K562 (cell line): ENCODE data around the gene PSMC3IP. TPM values are rescaled to one million over a fixed set of nuclear protein-coding genes. Genes with fewer than 3 reads are reported as not detected.
A peak's percentile ranks its signal among the peaks of the same experiment; 100 is the strongest.

Experiments
- ATAC-seq: fragments of 200-7000 bp; cut with Tn5 transposase; 3 replicates; pipeline ENCODE4 v1.9.1; 2020; ENCODE audit warnings: moderate library complexity
- BruUV-seq: library from RNA; stranded (reverse); fragments of 400-500 nt; replicated peaks from 2 replicates; lab custom pipeline; 2021; lab: Mats Ljungman, UMichigan
- CTCF ChIA-PET: fragments of 300-600 bp; formaldehyde crosslinking; extraction: SDS; loops from one replicate; lab custom pipeline; 2021; ENCODE audit warnings: low intra/inter-chr PET ratio; lab: Yijun Ruan, JAX
- POLR2A ChIA-PET: fragments of 300-600, 350-650 bp; sonication (Branson Sonifier 250); formaldehyde crosslinking; extraction: SDS; loops from one replicate; lab custom pipeline; 2021; ENCODE audit warnings: antibody characterized with exemption, inconsistent platforms; lab: Yijun Ruan, JAX
- DNase-seq, 4 experiments: peaks; one replicate each; pipeline versions ENCODE4 v3.0.0 to v3.0.0-alpha.2; 2011 to 2018; ENCODE audit warnings: low spot score in 3 of 4, mixed read lengths in 3 of 4; ENCODE audit errors: extremely low read depth in 1 of 4
- FAIRE-seq: peaks from 2 replicates; lab custom pipeline; 2011; peaks lifted over from hg19 to GRCh38; lab: Jason Lieb, UNC
- H2AFZ ChIP-seq: 2 replicates; pipeline ENCODE4 v1.6.0; 2011; ENCODE audit warnings: low read depth, low read length, control low read depth, inconsistent platforms
- H3K27ac ChIP-seq: fragments of 200-600 bp; 3 replicates; pipeline ENCODE4 v1.8.0; 2011; ENCODE audit warnings: low read depth, mild to moderate bottlenecking, control low read depth, inconsistent platforms, low read length, moderate library complexity, mixed read lengths; ENCODE audit errors: extremely low read depth
- H3K27me3 ChIP-seq, 2 experiments: fragments of 300-600 bp in 1 of 2; 2 replicates in 1 of 2; 3 replicates in 1 of 2; pipeline versions ENCODE4 v1.6.0 to v1.8.0; 2011; ENCODE audit warnings: inconsistent platforms in 2 of 2, low read length in 2 of 2, mild to moderate bottlenecking in 1 of 2, mixed read lengths in 1 of 2, moderate library complexity in 1 of 2; ENCODE audit not compliant: control insufficient read depth in 2 of 2, insufficient read depth in 2 of 2
- H3K36me3 ChIP-seq: fragments of 300-600 bp; 3 replicates; pipeline ENCODE4 v1.8.0; 2011; ENCODE audit warnings: mild to moderate bottlenecking, low read length, inconsistent platforms; ENCODE audit not compliant: control insufficient read depth, insufficient read depth
- H3K4me1 ChIP-seq, 2 experiments: fragments of 200-600 bp in 1 of 2; replicated peaks in 1 of 2; 2 replicates in 1 of 2; 3 replicates in 1 of 2; pipeline versions ENCODE4 v1.5.1 to v1.8.0; 2011; ENCODE audit warnings: inconsistent platforms in 2 of 2, low read length in 2 of 2, mild to moderate bottlenecking in 1 of 2, mixed read lengths in 1 of 2, moderate library complexity in 1 of 2; ENCODE audit not compliant: control insufficient read depth in 2 of 2, insufficient read depth in 2 of 2
- H3K4me2 ChIP-seq: 2 replicates; pipeline ENCODE4 v1.6.1; 2011; ENCODE audit warnings: low read length, control low read depth, inconsistent platforms, mixed read lengths; ENCODE audit not compliant: insufficient read depth
- H3K4me3 ChIP-seq: fragments of 200-600 bp; sonication (generic), shearing (Covaris generic); 2 replicates; pipeline ENCODE4 v1.5.1; 2016; ENCODE audit warnings: control low read depth, inconsistent platforms
- H3K79me2 ChIP-seq: fragments of 200-600 bp; 3 replicates; pipeline ENCODE4 v1.8.0; 2011; ENCODE audit warnings: low read length, inconsistent platforms; ENCODE audit not compliant: control insufficient read depth, insufficient read depth
- H3K9ac ChIP-seq, 2 experiments: 2 replicates each; pipeline versions ENCODE4 v1.6.0 to v1.6.1; 2011; ENCODE audit warnings: low read depth in 2 of 2, low read length in 2 of 2, control low read depth in 1 of 2, inconsistent platforms in 1 of 2, mild to moderate bottlenecking in 1 of 2, mixed read lengths in 1 of 2; ENCODE audit not compliant: insufficient read depth in 1 of 2
- H3K9me1 ChIP-seq: one replicate; pipeline ENCODE4 v1.6.0; 2011; ENCODE audit warnings: inconsistent platforms, mild to moderate bottlenecking, low read length, moderate library complexity; ENCODE audit not compliant: control insufficient read depth, insufficient read depth
- H3K9me3 ChIP-seq: replicated peaks from 2 replicates; pipeline ENCODE4 v1.5.1; 2011; ENCODE audit warnings: low read depth, low read length, inconsistent platforms; ENCODE audit not compliant: control insufficient read depth, insufficient read depth
- H4K20me1 ChIP-seq: replicated peaks from 2 replicates; pipeline ENCODE4 v1.6.1; 2011; ENCODE audit warnings: low read length, inconsistent platforms, mixed read lengths; ENCODE audit not compliant: control insufficient read depth, insufficient read depth
- POLR2B ChIP-seq: fragments of 450-650 bp; IDR thresholded peaks from 2 replicates; pipeline ENCODE4 v1.6.1; 2018; ENCODE audit warnings: low read depth; ENCODE audit not compliant: partially characterized antibody
- POLR2G ChIP-seq: fragments of 200-400 bp; formaldehyde crosslinking; IDR thresholded peaks from 2 replicates; pipeline ENCODE4 v1.6.1; 2017; ENCODE audit warnings: low read depth, mild to moderate bottlenecking, antibody characterized with exemption, low read length, moderate library complexity
- RBFOX2 ChIP-seq: fragments of 200-400 bp; formaldehyde crosslinking; IDR thresholded peaks from 2 replicates; pipeline ENCODE4 v1.6.1; 2017; ENCODE audit warnings: low read depth, mild to moderate bottlenecking, low read length, moderate library complexity
- RBM22 ChIP-seq: fragments of 200-400 bp; formaldehyde crosslinking; IDR thresholded peaks from 2 replicates; pipeline ENCODE4 v1.6.1; 2018; ENCODE audit warnings: low read length, low read depth; ENCODE audit not compliant: poor library complexity, severe bottlenecking
- ZBTB33 ChIP-seq: sonication (generic); formaldehyde crosslinking; IDR thresholded peaks from 2 replicates; pipeline ENCODE4 v1.8.1; 2023; ENCODE audit warnings: mild to moderate bottlenecking, missing genetic modification reagents
- ZFP91 ChIP-seq: sonication (generic); formaldehyde crosslinking; IDR thresholded peaks from 2 replicates; pipeline ENCODE4 v1.8.0; 2022; ENCODE audit warnings: mild to moderate bottlenecking, missing genetic modification reagents
- ZNF77 ChIP-seq: fragments of 250-450 bp; sonication (Bioruptor Pico); IDR thresholded peaks from 2 replicates; pipeline ENCODE4 v1.5.0; 2020
- WGBS: fragments of 100-300 bp; shearing (Covaris generic); methylation state at CpG from one replicate; pipeline ENCODE4 v1.1.6; 2016; ENCODE audit warnings: low coverage, mixed read lengths; ENCODE audit not compliant: insufficient coverage; ENCODE audit errors: missing lambda C conversion rate; 5-methylcytosine and 5-hydroxymethylcytosine counted together
- in situ Hi-C: fragments of 300-500 bp; cut with MboI; formaldehyde crosslinking; loops from 4 replicates; pipeline ENCODE4 v1.15.0; 2018; ENCODE audit warnings: inconsistent platforms, mixed read lengths
- intact Hi-C: fragments of 100-400 bp; cut with micrococcal nuclease; formaldehyde crosslinking; loops from 2 replicates; pipeline ENCODE4 v1.14.2; 2022
- polyA plus RNA-seq, 8 experiments: library from polyadenylated mRNA; depleted of rRNA in 4 of 8; stranded (reverse) in 5 of 8; unstranded in 3 of 8; fragments of >200 nt; fragmentation: Nextera tagmentation in 2 of 8; fragmentation: Illumina TruSeq in 1 of 8; extraction: Ambion mirVana in 2 of 8; extraction: Trizol in 1 of 8; gene quantifications; 2 replicates each; pipeline versions ENCODE4 v1.2.1 to v1.2.3, GENCODE V29; 2011 to 2014; ENCODE audit warnings: inconsistent platforms in 1 of 8, missing spikeins in 1 of 8
- total RNA-seq, 7 experiments: library from RNA; depleted of rRNA in 6 of 7; stranded (reverse); fragments of >200 nt in 6 of 7; fragmentation: Illumina TruSeq in 2 of 7; extraction: Trizol in 2 of 7; gene quantifications; 2 replicates each; pipeline versions ENCODE4 v1.2.1 to v1.2.3, GENCODE V29; 2011 to 2021; ENCODE audit warnings: low replicate concordance in 1 of 7

Gene PSMC3IP
- total and polyA plus RNA-seq, 9 of the 15 experiments (the other 6 are each of a cell fraction or from before 2014, with no cell fraction given), result 13.8 to 65.6 (median 32.8) TPM

- intact Hi-C loops (no loop called here), in situ Hi-C loops (no loop called here)
- H3K79me2 ChIP-seq, result no peaks in the 10 kb centered on the region
- no peaks in the 10 kb centered on the region for H4K20me1 ChIP-seq
- H3K9me1 ChIP-seq, result no peaks in the 10 kb centered on the region
- BruUV-seq, result no TSS peak
- FAIRE-seq (no peak), DNase-seq (no peak), ATAC-seq (no peak)
- peaks cover 8 to 35% of the 10 kb centered on the region in 2 experiments; a peak in 4 of 5 replicates for H3K4me1 ChIP-seq
- H3K4me3 ChIP-seq, result no peak overlapping the region
- TF ChIP-seq ZNF77 (CRISPR knock-in tag), result no peak
- TF ChIP-seq POLR2B, result peak; percentile 20
- TF ChIP-seq, all 486 proteins: peak for 1
- Histone ChIP-seq H3K4me2 (no peak overlapping the region), H3K9me3 (no peaks in the 10 kb centered on the region), H3K36me3 (peaks cover 24% of the 10 kb centered on the region; the same call in 2 of the 3 replicates), H3K27me3 (no peaks in the 10 kb centered on the region), H3K27ac (peak overlapping the region; percentile 4; the same call in 1 of the 3 replicates), H2AFZ (no peak overlapping the region), H3K9ac (peak overlapping the region in 1 of 2 experiments; percentile 52; a peak in 1 of 4 replicates)
- ChIA-PET CTCF (no interaction called here), POLR2A (interaction anchor here (0.6 to 2.4 kb wide), 3 partner anchors 9 to 73 kb away, joined by 3 to 10 read pairs (median 3); partner anchors contain the start of gene NAGLU)
- WGBS, result 73% methylated on average over 8 of the region's 8 CpGs
These were observed 32.6 kb downstream of the PSMC3IP start for GRCh38 chr17:42544874-42545283.

GRCh38 chr17:42543190-42544079 is 34.1 kb downstream of the PSMC3IP start:
- CTCF ChIA-PET, result no interaction called here
- POLR2A ChIA-PET, result interaction anchor here (0.7 kb wide), 2 partner anchors 65 to 226 kb away, joined by 3 read pairs; no protein-coding TSS in a partner anchor
- no peaks in the 10 kb centered on the region for H4K20me1 ChIP-seq
- no TSS peak for BruUV-seq
- intact Hi-C loops, result no loop called here
- H3K4me2 ChIP-seq, result no peak overlapping the region
- no peaks in the 10 kb centered on the region for H3K9me3 ChIP-seq
- no peak overlapping the region for H3K4me3 ChIP-seq
- H3K27ac ChIP-seq, result no peak overlapping the region
- peaks cover 33% of the 10 kb centered on the region; the same call in 2 of the 3 replicates for H3K36me3 ChIP-seq
- FAIRE-seq (no peak), ATAC-seq (no peak), DNase-seq (peak in 1 of 4 experiments; percentile 5)
- in situ Hi-C loops, result no loop called here
- no peaks in the 10 kb centered on the region for H3K79me2 ChIP-seq
- H3K9me1 ChIP-seq, result no peaks in the 10 kb centered on the region
- no peaks in the 10 kb centered on the region for H3K27me3 ChIP-seq
- WGBS, result 92% methylated on average over 36 of the region's 39 CpGs
- no peak overlapping the region for H2AFZ ChIP-seq
- H3K9ac ChIP-seq, result no peak overlapping the region; a peak in 1 of 4 replicates
- peaks cover 8 to 38% of the 10 kb centered on the region in 2 experiments; a peak in 4 of 5 replicates for H3K4me1 ChIP-seq
- TF ChIP-seq POLR2G (peak; percentile 63), RBFOX2 (peak; percentile 49), ZBTB33 (CRISPR knock-in tag) (peak; percentile 84), RBM22 (peak; percentile 29), ZFP91 (CRISPR knock-in tag) (no peak)
